ENCODE data around the gene AP2S1. TPM values are rescaled to one million over a fixed set of nuclear protein-coding genes. Genes with fewer than 3 reads are reported as not detected.
"Not testable (repeated sequence)": the region's sequence is repeated elsewhere in the genome, so short reads cannot be mapped to it uniquely, and the experiment has no call there.

Gene AP2S1
- total RNA-seq, 2 donors from 2014 or later = 76.5 to 93.8 TPM

- no peaks in the 10 kb centered on the region for H3K27me3 ChIP-seq (replicated peaks; ENCODE audit: insufficient read depth)
- no peak overlapping the region for H3K4me3 ChIP-seq
- DNase-seq (ENCODE audit: low spot score) (no peak), ATAC-seq (ENCODE audit: insufficient number of reproducible peaks, low FRiP score, low read depth) (no peak)
- TF ChIP-seq CTCF (IDR thresholded peaks at IDR 0.05) = no peak
- H3K4me1 ChIP-seq (ENCODE audit: control insufficient read depth in 1 of 2, low read depth in 2 of 2) = no peaks in the 10 kb centered on the region
- H3K27ac ChIP-seq = no peak overlapping the region
- no peaks in the 10 kb centered on the region for H3K9me3 ChIP-seq
- H3K36me3 ChIP-seq = no peaks in the 10 kb centered on the region
Observed at GRCh38 chr19:46806656-46807055, 44.0 kb downstream of the AP2S1 start.

DNA sequence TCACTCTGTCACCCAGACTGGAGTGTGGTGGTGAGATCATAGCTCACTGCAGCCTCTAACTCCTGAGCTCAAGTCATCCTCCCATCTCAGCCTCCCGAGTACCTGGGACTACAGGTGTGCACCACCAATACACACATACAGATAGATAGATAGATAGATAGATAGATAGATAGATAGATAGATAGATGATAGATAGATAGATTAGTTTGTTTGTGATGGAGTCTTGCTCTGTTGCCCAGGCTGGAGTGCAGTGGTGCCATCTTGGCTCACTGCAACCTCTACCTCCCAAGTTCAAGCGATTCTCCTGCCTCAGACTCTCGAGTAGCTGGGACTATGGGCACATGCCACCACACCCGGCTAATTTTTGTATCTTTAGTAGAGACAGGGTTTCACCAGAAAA is 46.2 kb downstream of the AP2S1 start:
- H3K27me3 ChIP-seq (replicated peaks; ENCODE audit: insufficient read depth); H3K4me1 ChIP-seq (ENCODE audit: control insufficient read depth in 1 of 2, low read depth in 2 of 2); H3K9me3 ChIP-seq; H3K36me3 ChIP-seq; ATAC-seq (ENCODE audit: insufficient number of reproducible peaks, low FRiP score, low read depth); H3K27ac ChIP-seq; H3K4me3 ChIP-seq; DNase-seq (ENCODE audit: low spot score): not testable (repeated sequence)

- H3K27ac ChIP-seq = no peak overlapping the region
- TF ChIP-seq CTCF (IDR thresholded peaks at IDR 0.05) = no peak
- no peaks in the 10 kb centered on the region for H3K36me3 ChIP-seq
- H3K9me3 ChIP-seq = no peaks in the 10 kb centered on the region
- DNase-seq (ENCODE audit: low spot score) = no peak
- no peak for ATAC-seq (ENCODE audit: insufficient number of reproducible peaks, low FRiP score, low read depth)
- no peak overlapping the region for H3K4me3 ChIP-seq
- no peaks in the 10 kb centered on the region for H3K27me3 ChIP-seq (replicated peaks; ENCODE audit: insufficient read depth)
- no peaks in the 10 kb centered on the region for H3K4me1 ChIP-seq (ENCODE audit: control insufficient read depth in 1 of 2, low read depth in 2 of 2)
Observed at GRCh38 chr19:46803555-46803954, 47.1 kb downstream of the AP2S1 start.

DNA sequence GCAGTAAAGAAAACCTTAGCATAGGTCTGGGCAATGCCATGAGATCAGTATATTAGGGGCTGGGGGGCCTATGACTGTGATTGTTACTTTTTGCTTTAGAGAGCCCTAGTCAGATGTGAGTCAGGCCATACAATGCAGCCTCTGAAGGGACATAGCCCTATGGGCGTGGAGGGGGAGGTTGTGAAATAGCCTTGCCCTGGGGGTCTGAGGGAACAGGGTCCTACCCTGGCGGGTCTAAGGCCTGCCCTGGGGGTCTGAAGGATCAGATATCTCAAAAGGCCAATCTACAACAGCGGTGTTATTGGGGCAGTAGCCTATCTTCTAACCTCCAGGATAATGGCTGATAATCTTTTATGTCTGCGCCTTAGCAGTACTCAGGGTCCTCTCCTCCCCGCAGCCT is 48.5 kb downstream of the AP2S1 start:
- no peaks in the 10 kb centered on the region for H3K27me3 ChIP-seq (replicated peaks; ENCODE audit: insufficient read depth)
- ATAC-seq (ENCODE audit: insufficient number of reproducible peaks, low FRiP score, low read depth) (no peak), DNase-seq (ENCODE audit: low spot score) (no peak)
- H3K4me3 ChIP-seq = no peak overlapping the region
- no peaks in the 10 kb centered on the region for H3K9me3 ChIP-seq
- H3K4me1 ChIP-seq (ENCODE audit: control insufficient read depth in 1 of 2, low read depth in 2 of 2) = no peaks in the 10 kb centered on the region
- no peaks in the 10 kb centered on the region for H3K36me3 ChIP-seq
- no peak for TF ChIP-seq CTCF (IDR thresholded peaks at IDR 0.05)
- no peak overlapping the region for H3K27ac ChIP-seq

GRCh38 chr19:46798713-46799112 is 51.9 kb downstream of the AP2S1 start:
- H3K4me1 ChIP-seq (ENCODE audit: control insufficient read depth in 1 of 2, low read depth in 2 of 2) = peaks cover 0 to 6% of the 10 kb centered on the region in 2 donors
- H3K9me3 ChIP-seq = no peaks in the 10 kb centered on the region
- no peak for TF ChIP-seq CTCF (IDR thresholded peaks at IDR 0.05)
- no peaks in the 10 kb centered on the region for H3K27me3 ChIP-seq (replicated peaks; ENCODE audit: insufficient read depth)
- no peaks in the 10 kb centered on the region for H3K36me3 ChIP-seq
- DNase-seq (ENCODE audit: low spot score) = no peak
- H3K27ac ChIP-seq = no peak overlapping the region
- H3K4me3 ChIP-seq = no peak overlapping the region
- ATAC-seq (ENCODE audit: insufficient number of reproducible peaks, low FRiP score, low read depth) = no peak

DNA sequence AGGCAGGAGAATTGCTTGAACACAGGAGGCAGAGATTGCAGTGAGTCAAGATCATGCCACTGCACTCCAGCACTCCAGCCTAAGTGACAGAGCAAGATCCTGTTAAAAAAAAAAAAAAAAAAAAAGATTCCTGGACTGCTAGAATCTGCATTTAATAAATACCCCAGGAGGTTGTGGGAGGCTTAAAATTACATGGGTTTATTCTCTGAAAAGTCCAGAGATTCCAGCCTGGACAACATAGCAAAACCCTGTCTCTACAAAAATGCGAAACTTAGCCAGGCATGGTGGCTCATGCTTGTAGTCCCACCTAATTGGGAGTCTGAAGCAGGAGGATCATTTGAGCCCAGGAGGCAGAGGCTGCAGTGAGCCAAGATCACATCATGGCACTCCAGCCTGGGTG is 52.8 kb downstream of the AP2S1 start:
- H3K27me3 ChIP-seq (replicated peaks; ENCODE audit: insufficient read depth) = no peaks in the 10 kb centered on the region
- DNase-seq (ENCODE audit: low spot score) (no peak), ATAC-seq (ENCODE audit: insufficient number of reproducible peaks, low FRiP score, low read depth) (no peak)
- H3K4me1 ChIP-seq (ENCODE audit: control insufficient read depth in 1 of 2, low read depth in 2 of 2) = peaks cover 0 to 6% of the 10 kb centered on the region in 2 donors
- TF ChIP-seq CTCF (IDR thresholded peaks at IDR 0.05) = no peak
- no peak overlapping the region for H3K27ac ChIP-seq
- no peak overlapping the region for H3K4me3 ChIP-seq
- H3K36me3 ChIP-seq = no peaks in the 10 kb centered on the region
- no peaks in the 10 kb centered on the region for H3K9me3 ChIP-seq
